ENCODE measurements around the gene KIF5C.
A peak's percentile ranks its signal among the peaks of the same experiment; 100 is the strongest.
"Not testable (repeated sequence)": the region's sequence is repeated elsewhere in the genome, so short reads cannot be mapped to it uniquely, and the experiment has no call there.

KIF5C gene

GRCh38 chr2:148967056-148967455 is 92.0 kb downstream of the KIF5C start:
- DNase-seq = no peak

DNA sequence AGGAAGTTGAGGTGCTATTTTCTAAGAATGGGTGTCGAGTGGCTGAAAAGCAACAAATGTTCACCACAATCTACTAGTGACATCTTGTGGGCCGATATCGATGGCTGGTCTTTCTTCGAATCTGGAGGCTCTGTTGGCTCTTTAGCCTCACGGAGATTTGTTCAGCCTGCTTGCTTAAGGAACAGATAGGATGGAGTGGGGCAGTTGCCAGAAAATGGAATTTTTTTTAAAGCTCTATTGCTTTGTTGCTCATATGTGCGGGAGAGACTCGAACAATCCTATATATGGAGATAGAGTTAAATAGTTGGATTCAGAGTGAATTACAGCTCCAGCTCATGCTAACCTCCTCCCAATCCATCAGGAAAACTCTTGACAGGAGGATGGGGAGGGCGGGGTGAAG is 92.6 kb downstream of the KIF5C start:
- DNase-seq = no peak

GRCh38 chr2:148968301-148968700 is 93.3 kb downstream of the KIF5C start:
- no peak for DNase-seq

GRCh38 chr2:148968776-148969319 is 93.8 kb downstream of the KIF5C start:
- DNase-seq = no peak

DNA sequence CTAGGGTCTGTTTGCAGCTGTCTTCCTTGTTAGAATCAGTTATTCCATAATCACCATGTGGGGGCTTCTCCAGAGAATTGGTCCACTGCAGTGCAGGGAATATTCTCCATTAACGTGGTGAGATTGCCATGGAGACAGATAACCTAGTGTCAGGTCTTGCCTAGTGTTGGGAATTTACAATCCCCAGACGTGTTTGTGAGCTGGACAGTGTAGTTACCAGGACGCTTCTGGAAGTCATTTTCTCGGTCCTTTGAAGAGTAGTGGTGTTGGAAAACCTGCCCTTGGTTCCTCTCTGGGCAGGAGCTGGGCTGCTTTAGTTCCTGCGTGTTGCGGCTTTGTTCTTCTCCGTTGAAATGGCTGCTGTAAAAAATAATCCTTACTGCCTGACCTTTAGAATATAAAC is 94.6 kb downstream of the KIF5C start:
- DNase-seq = no peak

- DNase-seq = no peak
Measured at GRCh38 chr2:148970385-148970784, 95.4 kb downstream of the KIF5C start.

DNA sequence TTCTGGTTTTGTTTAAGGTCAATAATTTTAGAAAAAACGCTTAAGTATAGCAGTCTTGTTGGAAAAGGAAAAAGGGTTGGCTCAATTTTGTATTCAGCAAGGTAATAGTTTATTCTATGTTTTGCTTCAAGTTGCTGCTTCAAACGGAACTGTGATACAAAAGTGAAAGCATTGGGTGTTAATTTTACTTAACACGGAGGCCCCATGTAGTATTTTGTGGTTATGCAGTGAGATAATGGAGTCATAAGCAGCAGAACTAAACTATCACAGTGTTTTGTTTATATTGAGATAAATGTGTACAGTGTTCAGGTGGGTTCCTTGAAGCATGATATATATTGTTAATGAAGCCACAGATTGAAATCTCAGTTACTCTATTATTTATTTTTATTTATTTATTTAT is 96.5 kb downstream of the KIF5C start:
- DNase-seq = no peak

GRCh38 chr2:148974095-148974494 is 99.1 kb downstream of the KIF5C start:
- DNase-seq = no peak

DNA sequence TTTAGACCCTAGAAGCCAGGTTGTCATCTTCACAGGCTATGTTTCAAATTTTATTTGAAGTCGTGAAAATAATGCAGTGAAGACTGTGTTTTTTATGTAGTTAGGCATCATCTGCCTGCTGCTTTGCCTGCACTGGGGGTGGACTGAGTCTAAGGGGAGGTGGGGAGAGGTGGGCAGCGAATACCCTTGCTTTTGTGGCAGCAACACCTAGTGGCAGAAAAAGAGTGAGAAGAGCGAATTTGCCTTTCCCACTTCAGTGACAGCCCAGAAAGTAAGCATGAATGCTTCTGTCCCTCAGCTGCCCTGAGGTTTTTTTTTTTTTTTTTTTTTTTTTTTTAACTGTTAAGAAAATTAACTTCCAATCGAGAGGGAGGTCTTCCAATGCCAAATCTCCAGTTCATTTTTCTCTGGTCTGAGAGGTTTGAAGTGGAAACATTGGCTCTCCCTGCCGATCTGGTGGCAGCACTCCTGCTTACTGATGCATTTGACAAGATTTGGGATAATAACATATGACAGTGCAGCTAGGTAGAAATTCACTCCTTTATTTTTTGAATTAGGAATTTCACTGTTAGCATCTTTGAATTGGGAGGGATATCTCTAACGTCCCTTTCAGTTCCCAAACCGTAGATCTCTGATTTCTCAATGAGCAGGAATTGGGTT is 103.1 kb downstream of the KIF5C start:
- DNase-seq = no peak

DNA sequence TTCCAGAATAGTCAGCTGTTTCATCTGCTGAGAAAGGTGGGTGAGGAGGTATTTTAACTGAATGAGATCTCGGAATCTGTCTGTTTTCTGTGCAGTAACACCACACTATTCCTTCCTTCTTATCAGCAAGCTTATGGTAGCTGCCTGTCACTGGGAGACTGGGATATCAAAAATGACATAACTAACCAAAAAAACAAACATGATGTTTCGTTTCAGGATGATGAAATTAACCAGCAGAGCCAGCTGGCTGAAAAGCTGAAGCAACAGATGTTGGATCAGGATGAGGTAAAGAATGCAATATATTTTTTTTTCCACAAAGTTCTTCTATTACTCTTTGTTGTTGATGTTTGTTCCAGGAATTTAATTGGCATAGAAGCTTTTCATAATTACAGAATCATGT is 103.7 kb downstream of the KIF5C start:
- DNase-seq = no peak

GRCh38 chr2:148979164-148979918 is 104.3 kb downstream of the KIF5C start:
- DNase-seq = no peak

- DNase-seq = no peak
Measured at GRCh38 chr2:148979919-148980277, 104.9 kb downstream of the KIF5C start.

GRCh38 chr2:148980496-148980895 is 105.5 kb downstream of the KIF5C start:
- not testable (repeated sequence) for DNase-seq

GRCh38 chr2:148981324-148981723 is 106.3 kb downstream of the KIF5C start:
- DNase-seq = no peak

DNA sequence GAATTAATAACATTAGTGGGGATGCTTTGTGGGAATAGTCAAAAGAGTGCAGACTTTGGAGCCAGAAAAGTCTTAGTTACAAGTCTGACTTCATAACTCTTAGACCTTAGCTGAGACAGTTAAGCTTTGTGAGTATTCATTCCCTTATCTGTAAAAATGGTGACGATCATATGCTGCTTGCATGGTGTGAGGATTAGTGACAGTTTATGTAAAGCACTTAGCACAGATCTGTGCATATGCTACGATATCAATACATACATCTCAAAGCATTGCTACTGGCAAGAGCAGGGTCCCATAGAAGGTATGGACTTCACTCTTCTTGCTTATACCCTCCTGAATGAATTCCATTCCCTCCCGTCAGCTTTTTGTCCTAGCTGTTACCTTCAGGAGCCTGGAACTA is 106.8 kb downstream of the KIF5C start:
- DNase-seq = no peak

DNA sequence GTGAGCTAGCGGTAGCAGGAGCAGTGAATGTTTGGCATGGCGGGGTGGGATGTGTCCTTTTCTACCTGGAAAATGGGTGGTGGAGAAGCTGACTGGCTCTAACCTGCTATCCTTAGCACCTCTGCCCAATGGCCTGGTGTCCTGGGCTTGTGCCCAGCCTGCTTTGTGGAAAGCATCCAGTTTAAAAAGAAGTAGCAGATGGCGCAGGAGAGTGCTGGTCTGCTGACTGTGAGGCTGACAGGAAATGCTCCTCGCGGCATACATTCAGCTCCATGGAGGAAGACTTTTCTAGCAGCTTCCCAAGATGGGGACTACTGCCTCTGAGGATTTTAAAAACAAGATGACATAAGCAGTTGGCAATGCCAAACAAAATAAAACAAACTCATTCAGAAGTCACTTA is 107.3 kb downstream of the KIF5C start:
- no peak for DNase-seq

- DNase-seq = no peak
Measured at GRCh38 chr2:148983896-148984295, 108.9 kb downstream of the KIF5C start.

GRCh38 chr2:148984449-148984848 is 109.4 kb downstream of the KIF5C start:
- DNase-seq = no peak

GRCh38 chr2:148987286-148987685 is 112.3 kb downstream of the KIF5C start:
- no peak for DNase-seq

DNA sequence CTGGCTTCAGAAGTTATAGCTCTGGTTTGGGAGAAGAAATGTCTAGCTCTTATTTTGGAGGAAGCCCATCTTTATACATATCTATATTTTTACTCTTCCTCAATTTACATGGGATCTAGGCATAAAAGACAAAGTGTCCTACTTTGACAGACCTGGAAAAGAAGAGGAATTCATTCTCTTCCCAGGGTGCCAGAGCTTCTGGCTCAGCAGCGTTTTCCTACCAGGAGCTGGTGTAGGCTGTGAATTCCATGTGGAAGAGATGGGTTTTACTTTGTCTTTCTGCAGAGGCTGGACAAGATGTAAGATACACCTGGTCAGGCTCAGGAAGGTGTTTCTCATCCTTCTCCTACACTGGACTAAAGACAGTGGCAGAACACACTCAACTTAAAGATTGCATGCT is 113.3 kb downstream of the KIF5C start:
- DNase-seq = no peak

DNA sequence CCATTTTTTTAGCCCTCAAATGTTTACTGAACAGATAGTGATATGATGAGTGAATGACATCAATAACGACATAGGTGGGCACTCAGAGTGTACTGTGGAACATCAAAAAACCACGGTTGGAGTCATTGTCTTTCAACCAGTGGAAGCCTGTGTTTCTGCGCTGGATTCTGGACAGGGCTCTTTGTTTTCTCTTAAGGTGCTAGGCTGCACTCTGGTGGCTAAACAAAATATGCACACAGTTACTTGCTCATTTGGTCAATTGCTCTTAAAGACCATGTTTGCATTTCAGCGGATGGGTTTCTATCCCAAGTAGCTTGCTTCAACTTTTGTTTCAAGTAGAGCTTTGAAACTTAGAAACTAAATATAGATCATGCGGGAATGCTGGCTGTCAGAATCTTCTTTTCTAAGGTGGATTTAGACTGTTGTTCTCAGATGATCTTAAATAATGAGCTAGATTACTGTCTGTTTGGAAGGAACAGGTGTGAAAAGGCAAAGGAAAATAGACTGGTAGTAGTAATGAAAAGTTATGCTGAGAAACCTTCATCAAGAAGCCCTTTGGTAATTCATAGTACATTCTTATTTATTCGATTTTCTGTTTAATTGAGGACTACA is 115.0 kb downstream of the KIF5C start:
- DNase-seq = peak; percentile 76

- no peak for DNase-seq
Measured at GRCh38 chr2:148990968-148991367, 115.9 kb downstream of the KIF5C start.

- no peak for DNase-seq
Measured at GRCh38 chr2:148992448-148992847, 117.4 kb downstream of the KIF5C start.

- no peak for DNase-seq
Measured at GRCh38 chr2:148993351-148993750, 118.3 kb downstream of the KIF5C start.

Measured in NCI-H1105 treated with DMSO at 0.1 percent for 48 hours (cell line).